GM03348 (cell line): ENCODE measurements around the gene MREG.

Experiments used
- DNase-seq: peaks from one replicate; pipeline ENCODE4 v3.0.0; 2012; ENCODE audit warnings: low spot score

Gene MREG, protein sequence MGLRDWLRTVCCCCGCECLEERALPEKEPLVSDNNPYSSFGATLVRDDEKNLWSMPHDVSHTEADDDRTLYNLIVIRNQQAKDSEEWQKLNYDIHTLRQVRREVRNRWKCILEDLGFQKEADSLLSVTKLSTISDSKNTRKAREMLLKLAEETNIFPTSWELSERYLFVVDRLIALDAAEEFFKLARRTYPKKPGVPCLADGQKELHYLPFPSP

DNA sequence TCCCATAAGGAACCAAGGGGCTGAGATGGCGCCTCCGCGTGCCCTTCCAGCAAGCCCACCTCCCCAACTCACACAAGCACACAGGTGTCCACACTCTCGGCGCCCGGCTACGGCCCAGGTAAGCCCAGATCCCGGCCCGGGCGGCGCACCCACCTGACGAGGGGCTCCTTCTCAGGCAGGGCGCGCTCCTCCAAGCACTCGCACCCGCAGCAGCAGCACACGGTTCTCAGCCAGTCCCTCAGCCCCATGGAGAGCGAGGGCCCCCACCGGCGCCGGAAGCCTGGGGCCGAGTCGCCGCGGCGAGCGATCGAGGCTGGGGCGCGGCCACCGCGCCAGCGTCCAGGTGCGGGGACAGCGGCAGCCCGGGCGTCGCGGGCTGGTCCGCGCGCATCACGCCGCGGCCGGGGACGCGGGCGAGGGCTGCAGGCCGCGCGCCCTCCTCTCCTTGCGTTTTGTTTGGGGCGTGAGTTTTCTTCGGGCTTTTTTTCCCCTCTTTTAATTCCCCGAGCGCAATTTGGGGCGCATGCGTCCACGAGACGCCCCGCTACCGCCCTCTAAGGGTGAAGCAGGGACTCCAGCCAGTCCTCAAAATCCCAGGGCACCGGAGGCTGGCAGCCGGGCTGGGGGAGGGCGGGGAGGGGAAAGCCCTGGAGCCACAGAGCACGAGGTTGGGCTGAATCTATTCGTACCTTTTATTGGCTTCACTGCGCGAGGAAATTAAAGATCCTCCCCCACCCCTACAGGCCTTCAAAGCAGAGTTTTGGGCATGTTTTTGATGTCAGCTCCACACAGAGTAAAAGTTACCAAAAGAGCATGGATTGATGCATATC lies at the start of gene MREG:
MREG (minus strand) TSS at position 472 of the 830 bp plus-strand sequence; CDS start at position 248, 224 bp downstream.
- DNase-seq, result peak; percentile 96

DNA sequence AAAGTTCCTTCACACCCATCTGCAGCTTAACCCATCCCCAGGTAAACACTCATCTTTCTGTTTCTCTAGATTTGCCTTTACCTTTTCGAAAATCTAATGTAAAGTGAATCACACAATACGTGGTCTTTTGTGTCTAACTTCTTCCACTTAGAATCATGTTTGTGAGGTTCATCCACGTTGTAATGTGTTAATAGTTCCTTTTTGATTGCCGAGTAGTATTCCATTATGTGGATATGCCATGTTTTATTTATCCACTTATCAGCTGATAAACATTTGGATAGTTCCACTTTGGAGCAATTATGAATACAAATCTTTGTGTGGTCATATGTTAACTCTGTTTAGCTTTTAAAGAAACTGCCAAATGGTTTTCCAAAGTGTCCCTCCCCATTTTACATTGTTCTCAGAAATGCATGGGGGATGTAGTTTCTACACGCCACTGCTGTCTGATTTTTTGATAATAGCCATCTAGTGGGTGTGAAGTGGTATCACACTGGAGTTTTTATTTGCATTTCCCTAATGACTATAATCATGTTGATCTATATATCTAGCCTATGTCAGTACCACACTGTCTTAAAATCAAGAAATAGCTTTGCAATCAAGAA lies 46.0 kb upstream of the MREG start:
- no peak for DNase-seq

DNA sequence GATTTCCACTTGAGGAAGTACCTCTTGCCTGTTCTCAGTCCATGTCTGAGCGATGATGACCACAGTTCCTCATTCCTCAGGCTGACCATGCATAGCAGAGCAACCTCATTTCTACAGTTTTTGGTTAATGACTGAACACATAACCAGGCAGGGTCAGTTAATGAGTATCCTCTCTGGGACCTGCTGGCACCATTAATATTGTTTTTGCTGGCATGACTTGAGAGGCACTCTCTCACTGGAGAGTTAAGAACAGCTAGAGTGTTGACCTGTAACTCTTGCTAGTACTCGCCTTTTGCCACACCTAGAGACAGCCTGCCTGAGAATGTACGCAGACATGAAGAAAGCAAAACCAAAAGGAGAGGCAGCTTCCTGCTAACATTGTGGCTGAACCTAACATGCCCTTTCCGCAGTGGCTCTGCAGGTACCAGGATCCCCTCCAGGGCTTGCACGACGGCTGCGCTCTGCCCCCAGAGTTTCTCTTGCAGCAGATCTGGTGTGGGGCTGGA lies 44.4 kb upstream of the MREG start:
- DNase-seq, result peak; percentile 71

DNA sequence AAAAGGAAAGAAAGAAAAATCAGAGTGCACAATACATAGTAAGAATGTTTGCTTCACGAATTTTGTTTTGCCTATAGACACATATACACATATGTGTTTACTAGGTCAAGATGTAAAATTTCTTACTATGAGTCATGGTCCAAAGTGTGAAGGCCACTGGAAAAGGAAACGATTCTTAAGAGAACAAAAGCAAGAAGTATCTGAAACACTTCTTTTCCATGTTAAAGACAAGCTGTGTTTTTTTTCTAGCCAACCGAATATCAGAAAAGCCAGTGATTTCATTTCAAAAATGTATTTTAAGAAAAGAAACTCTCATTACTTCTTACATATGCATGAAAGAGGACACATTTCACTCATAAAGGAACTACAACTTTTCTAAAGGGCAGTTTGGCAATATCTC lies 43.4 kb upstream of the MREG start:
- no peak for DNase-seq

DNA sequence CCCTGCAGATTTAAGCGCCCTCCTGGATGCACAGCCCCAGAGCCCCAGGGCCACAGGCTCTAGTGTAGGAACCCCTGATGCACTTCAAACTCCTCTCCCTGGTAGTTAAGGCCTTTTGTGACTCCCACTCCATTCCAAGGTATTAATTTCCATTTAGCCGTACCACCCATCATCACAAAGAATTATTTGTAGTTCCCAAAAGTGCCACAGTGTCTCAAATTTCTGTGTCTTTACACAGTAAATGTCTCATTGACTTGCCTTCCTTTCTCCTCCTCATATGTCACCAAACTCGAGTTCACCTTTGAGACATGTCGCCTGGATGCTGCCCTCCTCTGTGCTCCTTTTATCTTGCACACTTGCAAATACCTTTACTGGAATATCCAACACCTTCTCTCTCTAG lies 42.3 kb upstream of the MREG start:
- DNase-seq, result no peak

DNA sequence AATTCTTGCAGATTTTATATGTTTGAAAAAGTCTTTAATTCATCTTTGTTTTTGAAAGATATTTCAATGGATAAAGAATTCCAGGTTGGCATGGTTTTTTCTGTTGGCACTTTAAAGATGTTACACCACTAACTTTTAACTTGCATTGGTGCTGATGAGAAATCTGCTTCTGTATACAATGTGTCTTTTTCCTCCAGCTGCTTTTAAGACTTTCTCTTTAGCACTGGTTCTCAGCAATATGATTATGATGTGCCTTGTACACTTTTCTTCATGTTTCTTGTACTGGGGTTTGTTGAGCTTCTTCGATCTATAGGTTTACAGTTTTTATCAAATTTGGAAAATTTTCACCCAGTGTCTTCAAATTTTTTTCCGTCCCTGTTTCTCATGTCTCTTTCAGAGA lies 39.1 kb upstream of the MREG start:
- DNase-seq, result no peak

DNA sequence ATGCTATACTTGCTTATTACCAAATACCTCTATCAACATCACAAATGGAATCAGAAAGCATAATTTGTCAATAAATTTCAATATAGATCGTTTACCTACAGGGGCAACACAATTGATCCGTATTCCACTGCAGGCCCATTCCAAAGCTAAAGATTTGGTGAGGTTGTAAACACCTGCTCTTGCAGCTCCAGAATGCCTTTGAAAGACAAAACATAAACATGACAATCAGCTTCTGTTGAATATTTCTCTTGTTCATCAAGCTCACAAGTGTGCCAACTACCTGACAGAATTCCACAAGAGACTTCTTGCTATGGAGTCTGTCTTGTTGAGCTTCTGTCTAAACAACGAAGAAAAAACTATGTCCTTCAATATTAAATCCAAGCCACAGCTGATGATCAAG lies 38.0 kb upstream of the MREG start:
- DNase-seq, result no peak

DNA sequence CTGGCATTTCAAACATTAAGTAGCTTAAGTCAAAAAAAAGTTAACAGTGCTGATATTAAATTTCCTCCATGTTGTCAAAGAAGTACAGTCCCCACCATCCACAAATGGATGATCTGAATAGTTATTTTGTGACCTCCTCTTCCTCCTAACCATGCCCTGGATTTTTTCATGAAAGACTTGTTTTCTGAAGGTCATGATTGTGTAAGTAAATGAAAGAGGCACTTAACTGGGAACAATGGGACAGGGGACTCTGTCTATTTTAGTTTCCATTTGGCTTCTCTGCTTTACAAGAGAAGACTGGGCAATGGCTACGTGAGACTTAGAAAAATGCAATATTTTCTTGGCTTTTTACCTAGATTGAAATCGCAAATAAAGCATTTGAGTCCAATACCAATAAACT lies 36.1 kb upstream of the MREG start:
- no peak for DNase-seq

DNA sequence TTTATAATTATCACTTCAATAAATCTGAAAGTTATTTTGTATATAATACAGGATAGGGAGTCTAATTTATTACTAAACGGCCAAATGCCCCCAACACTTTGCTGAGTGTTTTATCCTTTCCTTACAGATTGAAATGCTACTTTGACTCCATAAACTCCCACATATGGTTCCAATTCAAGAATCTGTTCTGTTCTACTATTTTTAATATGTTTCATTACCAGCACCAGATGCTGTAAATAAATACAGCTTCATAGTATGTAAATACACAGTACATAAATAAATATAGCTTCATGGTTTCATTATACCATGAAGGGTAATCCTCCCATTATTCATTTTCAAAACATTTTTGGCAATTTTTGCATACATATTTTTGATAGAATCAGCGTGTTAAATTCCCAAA lies 34.0 kb upstream of the MREG start:
- no peak for DNase-seq

DNA sequence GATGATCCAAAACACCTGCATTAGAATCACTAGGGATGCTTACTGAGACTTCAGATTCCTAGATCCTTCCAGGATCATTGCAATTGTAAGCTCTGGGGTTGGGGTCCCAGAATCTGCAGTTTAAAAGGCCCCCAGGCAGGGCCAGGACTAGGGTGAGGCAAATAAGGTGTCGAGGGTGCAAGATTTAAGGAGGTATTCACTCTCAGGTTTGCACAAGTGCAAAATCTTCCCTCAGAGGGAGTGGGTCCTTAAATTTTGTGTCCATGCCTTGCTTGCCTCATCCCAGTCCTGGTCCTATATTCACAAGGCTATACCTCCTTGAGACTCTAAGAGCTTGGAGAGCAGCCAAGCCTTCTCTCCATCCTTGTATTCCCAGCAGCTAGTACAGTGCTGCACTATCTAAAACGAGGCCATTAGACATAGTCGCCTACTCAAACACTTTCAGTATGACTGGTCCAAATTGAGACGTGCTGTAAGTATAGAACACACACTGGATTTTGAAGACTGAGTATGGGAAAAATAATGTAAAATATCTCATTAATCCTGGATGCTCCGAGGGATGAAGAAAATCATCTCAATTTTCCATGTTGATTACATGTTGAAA lies 31.6 kb upstream of the MREG start:
- DNase-seq, result no peak

DNA sequence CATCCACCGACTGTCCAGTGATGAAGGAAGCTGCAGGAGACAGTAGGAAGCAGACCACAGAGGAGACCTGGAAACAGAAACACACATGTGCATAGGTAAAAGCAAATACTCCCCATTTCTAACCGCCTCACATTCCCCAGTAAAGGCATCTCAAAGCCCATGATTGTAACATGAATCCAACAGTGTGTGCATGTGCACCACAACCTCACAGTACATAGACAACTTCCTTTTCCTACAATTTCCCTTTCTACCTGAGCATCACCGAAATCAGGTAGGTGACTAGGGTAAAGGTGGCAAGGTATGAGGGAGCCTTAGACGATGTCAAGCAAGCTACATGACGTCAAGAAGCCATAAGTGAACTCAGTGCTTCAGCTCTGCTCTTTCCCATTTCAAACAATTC lies 30.6 kb upstream of the MREG start:
- DNase-seq, result no peak

DNA sequence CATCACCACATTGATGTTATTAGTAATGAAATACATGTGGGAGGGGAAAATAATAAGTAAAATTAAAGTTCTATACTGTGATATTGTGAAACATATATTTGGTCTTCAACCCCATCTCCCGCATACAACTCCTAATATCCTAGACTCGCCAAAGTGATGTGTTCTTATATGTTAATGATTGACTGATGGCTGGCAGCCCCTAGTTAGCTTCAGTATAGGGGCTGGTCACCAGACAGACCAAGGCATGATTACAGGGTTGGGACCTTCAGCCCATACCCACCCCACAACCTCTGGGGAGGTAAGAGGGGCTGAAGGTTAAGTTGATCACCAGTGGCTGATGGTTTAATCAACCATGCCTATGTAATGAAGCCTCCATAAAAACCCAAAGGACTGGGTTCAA lies 28.1 kb upstream of the MREG start:
- no peak for DNase-seq

DNA sequence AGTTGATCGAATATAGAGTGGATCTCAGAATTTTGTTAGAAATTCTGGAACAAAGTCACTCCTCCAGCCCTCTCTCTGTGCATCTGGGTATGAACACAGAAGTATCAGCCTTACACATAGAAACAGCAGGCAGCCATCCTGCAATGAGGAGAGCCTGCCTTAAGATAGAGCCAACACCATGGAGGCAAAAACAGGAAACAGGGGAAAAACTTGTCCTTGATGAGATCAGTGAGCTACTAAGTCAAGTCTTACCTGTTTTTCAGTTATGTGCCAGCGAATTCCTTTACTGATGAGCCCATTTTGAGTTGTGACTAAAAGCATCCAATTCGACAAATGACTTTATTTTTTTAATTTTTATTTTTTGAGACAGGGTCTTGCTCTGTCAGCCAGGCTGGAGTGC lies 26.6 kb upstream of the MREG start:
- DNase-seq, result no peak

DNA sequence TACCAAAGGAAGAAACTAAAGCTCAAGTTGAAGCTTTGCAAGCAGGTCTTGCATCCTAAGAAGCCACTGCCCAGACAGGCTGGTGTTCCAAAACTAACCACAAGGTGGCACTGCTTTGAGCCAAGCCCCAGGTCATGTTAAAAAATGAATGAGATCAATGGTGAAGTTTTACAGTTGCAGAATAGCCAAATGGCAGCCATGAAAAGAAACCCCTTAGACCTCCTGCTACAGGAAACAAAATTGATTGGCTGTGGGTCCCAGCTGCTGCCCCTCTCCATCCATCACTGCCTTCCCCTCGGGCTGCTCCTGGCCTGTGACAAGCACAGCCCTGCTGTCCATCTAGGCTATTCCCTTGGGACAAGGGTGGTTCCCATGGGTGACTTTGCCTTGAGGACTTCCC lies 20.7 kb upstream of the MREG start:
- DNase-seq, result peak; percentile 78

DNA sequence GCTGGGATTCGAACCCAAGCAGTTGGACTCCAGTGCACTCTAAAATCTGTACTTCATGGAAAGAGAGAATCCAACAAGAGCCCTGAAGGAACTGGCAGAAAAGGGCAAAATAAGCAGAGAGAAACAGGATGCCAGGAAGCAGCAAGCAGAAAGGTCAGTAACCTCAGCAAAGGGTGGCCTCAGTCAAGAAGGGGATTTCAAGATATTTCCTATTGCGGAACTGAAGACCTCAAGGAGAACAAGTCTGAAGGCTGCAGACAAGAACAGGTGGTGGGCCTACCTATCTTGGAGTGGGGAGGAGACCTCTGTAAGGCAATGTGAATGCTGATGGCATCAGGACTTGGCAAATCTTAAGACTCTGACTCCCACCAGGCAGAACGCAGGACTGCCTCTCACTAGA lies 20.1 kb upstream of the MREG start:
- no peak for DNase-seq

DNA sequence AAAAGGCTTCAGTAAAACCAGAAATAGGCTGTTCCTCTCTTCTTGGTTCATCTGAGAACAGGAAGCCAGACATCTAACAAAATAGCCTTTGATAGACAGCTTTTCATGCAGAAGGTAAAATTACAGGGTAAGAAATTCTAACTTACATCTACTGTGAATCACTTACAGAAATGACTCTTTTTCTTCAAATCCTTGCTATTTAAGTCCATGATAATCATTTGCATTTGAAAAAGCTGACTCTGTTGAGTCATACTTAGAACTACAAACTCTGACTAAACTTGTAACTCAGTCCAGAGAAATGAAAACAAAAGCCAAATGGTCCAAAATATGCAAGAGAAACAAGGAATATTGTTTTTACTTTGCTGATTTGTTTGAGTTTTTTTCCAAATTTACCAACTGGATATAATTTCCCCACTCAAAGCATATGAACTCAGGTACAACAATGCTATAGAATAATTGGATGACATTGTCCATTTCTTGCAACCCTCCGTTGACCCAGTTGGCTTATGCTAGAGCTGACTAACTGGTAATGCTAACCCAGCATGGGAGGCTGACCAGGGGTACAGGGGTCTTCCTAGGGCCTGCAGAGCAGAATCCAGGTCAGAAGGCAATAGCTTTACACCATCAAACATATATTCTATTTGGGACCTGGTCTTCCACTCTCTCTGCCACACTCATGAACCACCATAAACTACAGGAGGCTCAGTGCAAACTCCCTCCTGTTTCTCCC lies 18.8 kb upstream of the MREG start:
- peak; percentile 62 for DNase-seq

DNA sequence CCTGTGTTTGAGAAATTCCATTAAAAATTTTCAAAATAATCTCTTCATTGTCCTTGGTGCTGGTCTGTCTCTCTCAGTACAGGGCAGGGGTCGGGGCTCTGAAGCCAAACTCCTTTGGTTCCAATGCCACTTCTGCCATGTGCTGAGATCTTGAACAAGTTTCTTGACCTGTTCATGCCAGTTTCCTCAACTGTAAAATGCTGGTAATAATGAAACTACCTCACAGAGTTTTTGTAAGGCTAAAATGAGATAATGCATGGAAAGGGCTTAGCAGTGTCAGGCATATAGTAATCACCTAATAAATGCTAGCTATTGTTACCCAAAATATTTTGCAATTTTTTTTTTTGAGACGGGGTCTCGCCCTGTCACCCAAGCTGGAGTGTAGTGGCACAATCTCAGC lies 16.9 kb upstream of the MREG start:
- DNase-seq, result no peak

DNA sequence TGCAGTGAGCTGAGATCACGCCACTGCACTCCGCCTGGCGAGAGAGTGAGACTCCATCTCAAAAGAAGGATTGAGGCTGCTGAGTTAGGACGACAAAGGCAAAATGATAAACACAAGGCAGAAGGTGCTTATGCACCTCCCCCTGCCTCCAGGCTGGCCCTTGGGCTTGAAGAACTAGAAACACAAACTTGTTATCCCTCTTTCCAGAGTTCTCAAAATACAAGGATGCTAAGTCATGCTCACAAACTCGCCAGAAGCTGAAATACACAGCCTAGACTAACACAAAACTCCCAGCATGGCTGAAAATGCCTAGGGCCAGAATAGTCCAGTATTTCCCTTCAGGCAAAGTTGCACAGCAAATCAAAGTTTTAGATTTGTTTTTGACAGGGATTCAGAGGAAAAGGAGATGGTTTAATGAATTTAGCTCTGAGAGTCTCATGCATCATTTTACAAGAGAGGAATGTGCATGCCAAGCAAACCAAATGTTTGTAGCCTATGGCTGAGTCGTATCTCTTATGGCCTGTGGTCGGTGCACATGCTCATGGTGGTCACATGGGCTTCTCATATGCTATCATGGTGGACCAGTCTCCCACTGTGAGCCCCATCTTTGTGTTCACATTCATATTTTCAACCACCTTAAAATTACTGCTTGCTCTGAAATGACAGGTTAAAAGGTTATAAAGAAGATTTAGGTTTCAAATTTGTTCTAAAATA lies 16.2 kb upstream of the MREG start:
- no peak for DNase-seq

DNA sequence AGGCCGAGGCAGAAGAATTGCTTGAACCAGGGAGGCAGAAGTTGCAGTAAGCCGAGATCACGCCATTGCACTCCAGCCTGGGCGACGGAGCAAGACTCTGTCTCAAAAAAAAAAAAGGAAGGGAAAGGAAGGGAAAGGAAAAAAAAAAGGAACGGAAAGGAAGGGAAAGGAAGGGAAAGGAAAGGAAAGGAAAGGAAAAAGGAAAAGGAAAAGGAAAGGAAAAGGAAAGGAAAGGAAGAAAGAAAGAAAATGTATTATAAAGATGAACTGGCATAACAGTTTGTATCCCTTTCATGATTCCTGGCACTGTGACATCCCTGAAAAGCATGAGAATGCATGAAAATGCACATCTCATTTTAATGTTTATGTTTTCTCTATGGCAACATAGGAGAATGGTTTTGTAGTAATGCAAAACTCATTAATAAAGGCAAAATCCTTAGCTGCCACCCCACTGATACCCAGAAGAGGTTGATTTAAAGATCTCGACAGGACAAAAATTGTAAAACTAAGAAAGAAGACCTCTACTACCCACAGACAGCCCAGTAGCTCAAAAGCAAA lies 11.5 kb upstream of the MREG start:
- no peak for DNase-seq

DNA sequence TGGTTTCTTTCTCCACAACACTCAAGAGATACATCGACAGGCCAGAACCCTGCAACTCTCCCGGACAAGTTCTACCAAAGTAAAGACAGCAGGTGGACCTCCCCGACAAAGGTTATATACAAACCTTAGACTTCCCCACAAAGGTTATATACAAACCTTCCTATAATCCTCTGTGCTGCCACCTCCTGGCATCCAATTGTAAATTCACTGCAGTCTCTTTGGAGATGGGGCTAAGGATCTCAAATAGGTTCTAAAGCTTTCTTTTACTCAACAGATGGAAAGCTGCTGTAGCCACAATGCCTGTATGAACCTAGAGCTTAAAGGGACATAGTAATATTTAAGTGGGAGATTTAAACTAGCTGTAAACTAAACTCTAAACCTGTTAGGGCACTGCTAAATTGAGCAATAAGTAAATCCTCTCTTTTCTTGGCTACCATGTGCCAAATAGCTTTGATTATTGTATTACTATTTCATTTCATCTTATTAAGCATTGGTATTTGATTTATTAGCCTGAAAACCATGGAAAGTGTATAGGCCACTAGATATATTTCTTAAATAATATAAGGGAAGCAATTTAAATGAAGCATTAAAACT lies 9.8 kb upstream of the MREG start:
- DNase-seq, result peak; percentile 77
